Right lobe of liver (tissue), 6 donors: ENCODE measurements around the gene SLC17A3. TPM values are rescaled to one million over a fixed set of nuclear protein-coding genes. Genes with fewer than 3 reads are reported as not detected.

Experiments used
- ATAC-seq, 4 donors: fragments of 200-7000 bp; cut with Tn5 transposase; one replicate each; pipeline ENCODE4 v1.9.1; 2020; ENCODE audit warnings: mild to moderate bottlenecking in 4 of 4, moderate library complexity in 4 of 4
- DNase-seq, 3 donors: peaks; one replicate each; pipeline ENCODE4 v3.0.0-alpha.2; 2020
- H3K27ac ChIP-seq, 3 donors: fragments of 200-600 bp; one replicate each; pipeline ENCODE4 v1.8.0; 2022
- H3K27me3 ChIP-seq, 2 donors: fragments of 200-600 bp; one replicate each; pipeline ENCODE4 v1.8.0; 2022
- H3K36me3 ChIP-seq, 4 donors: fragments of 200-600 bp; sonication (generic) in 1 of 4; one replicate each; pipeline versions ENCODE4 v1.5.1 to v1.8.0; 2017 to 2022; ENCODE audit warnings: control low read depth in 1 of 4
- H3K4me1 ChIP-seq, 4 donors: fragments of 200-600 bp; sonication (generic) in 1 of 4; one replicate each; pipeline versions ENCODE4 v1.5.1 to v1.8.0; 2017 to 2022; ENCODE audit warnings: control low read depth in 1 of 4
- H3K4me3 ChIP-seq, 3 donors: fragments of 200-600 bp; one replicate each; pipeline ENCODE4 v1.8.0; 2022
- H3K9me3 ChIP-seq, 4 donors: fragments of 200-600 bp; sonication (generic) in 1 of 4; one replicate each; pipeline versions ENCODE4 v1.5.1 to v1.8.0; 2017 to 2022; ENCODE audit warnings: control low read depth in 1 of 4
- CTCF ChIP-seq, 4 donors: fragments of 200-600 bp in 3 of 4; fragments of 450-650 bp in 1 of 4; IDR thresholded peaks; one replicate each; pipeline versions ENCODE4 v1.5.1 to v1.8.0; 2016 to 2022; ENCODE audit warnings: antibody characterized with exemption in 4 of 4, mild to moderate bottlenecking in 2 of 4
- POLR2A ChIP-seq: fragments of 450-650 bp; IDR thresholded peaks from one replicate; pipeline ENCODE4 v1.6.1; 2017; ENCODE audit warnings: antibody characterized with exemption, mild to moderate bottlenecking
- WGBS: methylation state at CpG from one replicate; pipeline ENCODE4 v1.1.6; 2018; ENCODE audit warnings: low coverage, low lambda C conversion rate; ENCODE audit not compliant: insufficient coverage; ENCODE audit errors: missing lambda C conversion rate; 5-methylcytosine and 5-hydroxymethylcytosine counted together
- intact Hi-C, 2 donors: fragments of 100-400 bp; cut with DNase I; formaldehyde crosslinking; loops; one replicate each; pipeline versions ENCODE4 v1.11.2 to v1.14.1; 2022
- long read RNA-seq: library from polyadenylated mRNA; unstranded; transcript quantifications from one replicate; pipeline ENCODE4 v2.0.0, GENCODE V29; 2019
- total RNA-seq, 6 experiments: library from RNA; depleted of rRNA in 2 of 6; stranded (reverse); fragments of >200 nt in 2 of 6; fragmentation: NEBNext Ultra II Directional in 3 of 6; extraction: Animal tissue kit (Norgen Biotek cat#: 25700) in 3 of 6; gene quantifications; one replicate each; pipeline versions ENCODE4 v1.1.0 to v1.2.4, GENCODE V29; 2016 to 2023
- donor health status: DM: no; HTN: yes; CAD: no.
- donor health status: DM: no; HTN: no; CAD: no.
- donor health status: DM: no; HTN: no; CAD: no.
- donor health status: DM: no; HTN: yes; CAD: no.
- donor health status: DM: no; HTN: yes; CAD: no.

SLC17A3 gene
- total RNA-seq = 10 to 100 TPM in 5 of 6 experiments, 1 to 10 TPM in 1; 9.5 to 31.4 (median 20.8) TPM
- long read RNA-seq, partial matches to known transcripts = 2 of 9 reads
- long read RNA-seq, other reads (novel, unspliced or antisense) = 5 of 9 reads

GRCh38 chr6:25874118-25874517, at the start of gene SLC17A3:
Gene SLC17A3, minus strand, starts transcription at chr6:25874243. Its CDS starts 5,856 bp downstream, at chr6:25868387.
- Histone ChIP-seq H3K27ac (peak within 1 kb of the TSS in 2 of 3 donors; percentile 58 to 83), H3K27me3 (no peaks in the 10 kb centered on the region), H3K9me3 (no peaks in the 10 kb centered on the region), H3K36me3 (no peaks in the 10 kb centered on the region), H3K4me3 (peak within 1 kb of the TSS in 2 of 3 donors; percentile 2 to 42), H3K4me1 (peaks cover 0 to 49% (median 15%) of the 10 kb centered on the region in 4 donors)
- DNase-seq (no peak), ATAC-seq (peak; percentile 45 to 74 (median 64))
- WGBS = 53% methylated on average over 3 of the region's 3 CpGs
- intact Hi-C loops = no loop called here
- TF ChIP-seq POLR2A = no peak
- no peak for TF ChIP-seq CTCF (IDR thresholded peaks at IDR 0.05)

GRCh38 chr6:25922301-25922700, 48.3 kb upstream of the SLC17A3 start:
- Histone ChIP-seq H3K27ac (no peak overlapping the region), H3K36me3 (peaks cover 1 to 21% (median 4%) of the 10 kb centered on the region in 4 donors), H3K4me3 (no peak overlapping the region), H3K4me1 (peaks cover 0 to 22% (median 7%) of the 10 kb centered on the region in 4 donors), H3K9me3 (no peaks in the 10 kb centered on the region), H3K27me3 (no peaks in the 10 kb centered on the region)
- intact Hi-C loops = no loop called here
- ATAC-seq = no peak
- no peak for DNase-seq
- TF ChIP-seq POLR2A (no peak), CTCF (IDR thresholded peaks at IDR 0.05) (no peak)
- 79% methylated on average over 2 of the region's 2 CpGs for WGBS

- no peak for ATAC-seq
These were observed 47.6 kb upstream of the SLC17A3 start for GRCh38 chr6:25921525-25922203.

GRCh38 chr6:25919657-25920056, 45.6 kb upstream of the SLC17A3 start:
- Histone ChIP-seq H3K27me3 (no peaks in the 10 kb centered on the region), H3K4me3 (no peak overlapping the region), H3K4me1 (peaks cover 0 to 15% (median 5%) of the 10 kb centered on the region in 4 donors), H3K27ac (peak overlapping the region in 2 of 3 donors; percentile 43 to 67), H3K9me3 (no peaks in the 10 kb centered on the region), H3K36me3 (peaks cover 2 to 41% (median 12%) of the 10 kb centered on the region in 4 donors)
- DNase-seq = peak; percentile 61 to 86 (median 80)
- TF ChIP-seq POLR2A = no peak
- TF ChIP-seq CTCF (IDR thresholded peaks at IDR 0.05) = no peak
- intact Hi-C loops = no loop called here
- peak; percentile 92 to 97 (median 94) for ATAC-seq
- 33% methylated on average over 2 of the region's 5 CpGs for WGBS

More at GRCh38 chr6:25921525-25922203, 47.6 kb upstream of the SLC17A3 start:
- Histone ChIP-seq H3K4me3 (no peak overlapping the region), H3K27ac (no peak overlapping the region), H3K4me1 (peaks cover 0 to 17% (median 7%) of the 10 kb centered on the region in 4 donors), H3K27me3 (no peaks in the 10 kb centered on the region), H3K9me3 (no peaks in the 10 kb centered on the region), H3K36me3 (peaks cover 2 to 25% (median 7%) of the 10 kb centered on the region in 4 donors)
- intact Hi-C loops = no loop called here
- DNase-seq = no peak
- TF ChIP-seq CTCF (IDR thresholded peaks at IDR 0.05) (no peak), POLR2A (no peak)
